Cardiac fibroblast (primary cell): ENCODE results near the gene FAM13A.
"Not testable (repeated sequence)": the region's sequence is repeated elsewhere in the genome, so short reads cannot be mapped to it uniquely, and the experiment has no call there.

Experiments used
- DNase-seq, 2 donors: peaks; one replicate each; pipeline versions ENCODE4 v3.0.0 to v3.0.0-alpha.2; 2010; ENCODE audit warnings: low read depth in 2 of 2
- H3K4me3 ChIP-seq, 2 donors: replicated peaks in 1 of 2; 1 replicate in 1 of 2; 2 replicates in 1 of 2; pipeline ENCODE4 v1.5.1; 2011; ENCODE audit warnings: low read depth in 2 of 2, low read length in 2 of 2, mild to moderate bottlenecking in 2 of 2, moderate library complexity in 1 of 2
- CTCF ChIP-seq: IDR thresholded peaks from one replicate; pipeline ENCODE4 v1.5.1; 2011; ENCODE audit warnings: low read depth, mild to moderate bottlenecking, low read length, inconsistent platforms

FAM13A gene

DNA sequence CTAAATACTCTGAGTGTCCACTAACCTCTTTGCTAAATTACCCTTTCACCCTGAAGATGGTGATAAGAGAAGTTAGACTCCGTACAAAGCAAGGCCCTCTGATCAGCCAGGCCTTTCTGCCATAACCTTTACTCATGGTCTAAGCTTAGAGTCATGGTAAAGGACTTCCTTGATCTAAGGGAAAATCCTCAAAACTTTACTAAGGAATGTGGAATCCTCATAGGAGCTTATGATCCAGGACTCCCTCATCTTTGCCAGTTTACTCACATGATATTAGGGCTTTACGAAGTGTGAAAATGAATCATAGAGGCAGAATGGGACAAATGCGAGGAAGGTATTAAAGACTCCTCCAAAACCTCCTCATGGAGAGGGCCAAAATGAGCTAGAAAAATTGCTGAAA lies 7.9 kb upstream of the FAM13A start:
- H3K4me3 ChIP-seq = no peak overlapping the region
- peak in 1 of 2 donors; percentile 11 for DNase-seq
- TF ChIP-seq CTCF = no peak

DNA sequence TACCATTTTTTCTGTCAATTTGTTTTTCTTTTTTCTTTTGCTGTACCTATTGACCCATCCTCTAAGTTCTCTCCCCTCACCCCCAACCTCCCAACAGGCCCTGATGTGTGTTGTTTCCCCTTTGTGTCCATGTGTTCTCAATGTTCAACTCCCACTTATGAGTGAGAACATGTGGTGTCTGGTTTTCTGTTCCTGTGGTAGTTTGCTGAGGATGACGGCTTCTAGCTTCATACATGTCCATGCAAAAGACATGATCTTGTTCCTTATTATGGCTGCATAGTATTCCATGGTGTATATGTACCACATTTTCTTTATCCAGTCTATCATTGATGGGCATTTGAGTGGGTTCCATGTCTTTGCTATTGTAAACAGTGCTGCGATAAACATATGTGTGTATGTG lies 859 bp upstream of the FAM13A start:
- DNase-seq, H3K4me3 ChIP-seq: not testable (repeated sequence)

DNA sequence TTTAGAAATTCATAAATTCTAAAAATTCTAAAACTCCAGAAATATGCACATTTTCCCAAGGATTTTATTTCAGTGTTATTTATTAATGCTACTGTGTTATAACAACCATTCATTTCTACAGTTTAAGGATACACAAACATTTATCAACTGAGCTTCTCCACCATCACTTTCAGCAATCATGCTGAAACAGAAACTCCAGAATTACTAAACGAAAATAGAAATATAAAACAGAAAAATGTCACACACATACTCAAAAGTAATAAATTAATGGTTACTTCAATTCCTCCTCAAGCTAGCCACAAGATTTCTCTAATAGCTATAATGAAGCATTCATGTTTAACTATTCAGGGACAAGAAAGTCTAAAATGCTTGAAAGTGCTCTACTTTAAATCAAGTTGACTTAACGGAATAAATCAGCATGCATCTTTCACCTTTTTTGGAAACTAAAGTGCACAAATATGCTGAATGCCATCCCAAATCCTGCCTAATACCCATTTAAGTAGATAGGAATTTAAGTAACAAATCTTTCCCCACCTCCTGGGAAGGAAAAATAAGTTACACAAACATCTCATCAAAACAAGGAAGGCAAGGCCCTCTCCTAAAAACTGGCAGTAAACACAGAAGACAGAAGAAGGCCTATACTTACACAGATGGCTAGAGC lies 563 bp downstream of the FAM13A start:
- DNase-seq = no peak
- no peak for TF ChIP-seq CTCF
- H3K4me3 ChIP-seq = peak overlapping the region; percentile 41 to 44

- TF ChIP-seq CTCF = no peak
- H3K4me3 ChIP-seq = peak overlapping the region; percentile 8 to 41
- no peak for DNase-seq
Observed at GRCh38 chr4:89055157-89056080, 1.6 kb downstream of the FAM13A start.

DNA sequence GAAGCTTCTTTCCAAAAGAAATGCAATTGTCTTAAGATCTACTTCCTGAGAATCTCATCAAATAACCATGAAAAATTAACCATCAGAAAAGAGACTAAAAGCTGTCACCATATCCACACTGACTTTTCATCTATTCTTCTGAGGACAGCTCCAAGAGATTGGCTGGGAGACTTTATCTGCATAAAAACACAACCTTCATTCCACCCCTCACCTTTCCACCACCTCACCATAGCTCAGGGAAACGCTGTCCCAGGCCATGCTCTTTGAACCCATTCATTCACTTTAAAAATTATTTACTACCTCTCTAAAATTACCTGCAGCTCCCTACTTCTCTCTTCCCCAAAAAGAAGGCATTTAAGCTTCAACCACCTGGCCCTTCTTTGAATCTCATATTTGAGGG lies 2.4 kb downstream of the FAM13A start:
- no peak for TF ChIP-seq CTCF
- no peak for DNase-seq
- no peak overlapping the region for H3K4me3 ChIP-seq

- no peak overlapping the region for H3K4me3 ChIP-seq
- TF ChIP-seq CTCF = no peak
- DNase-seq = no peak
Observed at GRCh38 chr4:89049853-89050252, 7.1 kb downstream of the FAM13A start.

GRCh38 chr4:89048906-89049601 lies 7.9 kb downstream of the FAM13A start:
- no peak for TF ChIP-seq CTCF
- no peak for DNase-seq
- no peak overlapping the region for H3K4me3 ChIP-seq
